ENCODE results near the gene POLA2.
"Not testable (repeated sequence)": the region's sequence is repeated elsewhere in the genome, so short reads cannot be mapped to it uniquely, and the experiment has no call there.

The POLA2 gene

GRCh38 chr11:65310215-65310614, 48.5 kb downstream of the POLA2 start:
- no peak for DNase-seq

GRCh38 chr11:65310736-65311135, 49.0 kb downstream of the POLA2 start:
- no peak for DNase-seq

DNA sequence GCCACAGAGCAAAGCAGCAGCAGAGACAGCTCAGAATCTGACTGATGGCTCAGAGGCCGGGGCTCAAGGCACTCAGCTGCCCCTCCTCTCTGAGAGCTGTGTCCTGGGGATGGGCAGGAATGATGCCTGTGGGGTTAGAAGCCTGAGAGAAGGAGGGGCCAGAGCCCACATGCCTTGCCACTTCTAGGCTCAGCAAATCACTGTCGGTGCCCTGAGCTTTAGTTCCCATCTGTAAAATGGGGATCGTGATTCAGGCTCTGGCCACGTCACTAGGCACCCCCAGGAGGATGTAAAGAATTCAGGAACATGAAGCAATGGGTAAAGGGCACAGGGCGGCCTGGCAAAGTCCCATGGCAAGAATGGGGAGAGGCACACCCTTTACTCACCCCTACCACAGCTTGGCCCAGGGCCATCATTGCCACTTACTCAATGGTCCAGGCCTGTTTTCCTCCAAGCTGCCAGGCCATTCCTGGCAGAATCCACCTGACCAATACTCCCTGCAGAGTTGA, 49.5 kb downstream of the POLA2 start:
- DNase-seq, result no peak

GRCh38 chr11:65314501-65315203, 52.9 kb downstream of the POLA2 start, which contains the start of gene CDC42EP2:
TSS of gene CDC42EP2 (plus strand) at chr11:65314866. CDS start at chr11:65320899, 6,033 bp downstream.
- peak; percentile 63 for DNase-seq

- DNase-seq, result peak; percentile 63
Measured at GRCh38 chr11:65315204-65315865, 53.6 kb downstream of the POLA2 start.

- no peak for DNase-seq
Measured at GRCh38 chr11:65315866-65316226, 54.1 kb downstream of the POLA2 start.

- DNase-seq, result no peak
Measured at GRCh38 chr11:65316227-65317024, 54.7 kb downstream of the POLA2 start.

DNA sequence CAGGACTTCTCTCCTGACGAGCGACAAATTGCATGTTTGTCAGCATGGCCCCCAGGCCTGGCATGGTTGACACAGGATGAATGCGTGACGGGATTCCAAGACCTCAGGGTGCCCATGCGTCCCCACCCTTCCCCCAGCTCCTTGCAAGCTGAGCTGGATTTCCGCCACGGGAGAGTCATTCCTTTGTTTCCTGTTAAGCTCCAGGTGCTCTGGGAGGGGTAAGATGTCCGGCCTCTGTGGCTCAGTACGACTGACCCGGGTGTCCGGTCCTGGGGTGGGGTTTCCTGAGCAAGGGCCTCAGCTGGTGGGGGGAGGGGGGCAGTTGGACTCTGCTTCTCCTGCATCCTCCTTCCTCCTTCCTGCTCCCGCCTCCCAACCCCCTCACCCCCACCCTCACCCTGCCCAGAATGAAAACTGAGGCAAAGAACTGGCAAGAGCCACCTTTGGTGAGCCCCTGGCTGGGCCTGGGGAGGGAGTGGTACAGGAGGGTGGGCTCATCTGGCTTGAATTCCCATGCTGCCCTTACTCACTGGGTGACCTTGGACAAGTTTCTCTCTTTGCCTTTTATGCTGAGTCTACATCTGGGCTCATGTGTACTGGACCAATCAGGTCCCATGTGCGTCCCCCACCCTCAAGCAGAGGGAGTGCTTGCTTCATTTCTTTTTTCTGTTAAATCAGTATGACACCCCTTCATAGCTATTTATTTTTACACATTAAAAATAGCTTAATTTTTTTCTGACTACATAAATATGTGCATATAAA, 55.4 kb downstream of the POLA2 start:
- no peak for DNase-seq

GRCh38 chr11:65320386-65321075, 58.8 kb downstream of the POLA2 start:
- DNase-seq, result no peak

DNA sequence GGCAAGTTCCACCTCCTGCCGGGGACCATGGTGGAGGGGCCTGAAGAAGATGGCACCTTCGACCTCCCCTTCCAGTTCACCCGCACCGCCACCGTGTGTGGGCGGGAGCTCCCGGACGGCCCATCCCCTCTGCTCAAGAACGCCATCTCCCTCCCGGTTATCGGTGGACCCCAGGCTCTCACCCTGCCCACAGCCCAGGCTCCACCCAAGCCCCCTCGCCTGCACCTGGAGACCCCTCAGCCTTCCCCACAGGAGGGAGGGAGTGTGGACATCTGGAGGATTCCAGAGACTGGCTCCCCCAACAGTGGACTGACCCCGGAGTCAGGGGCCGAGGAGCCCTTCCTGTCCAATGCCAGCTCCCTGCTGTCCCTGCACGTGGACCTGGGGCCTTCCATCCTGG, 59.3 kb downstream of the POLA2 start:
- DNase-seq, result no peak

DNA sequence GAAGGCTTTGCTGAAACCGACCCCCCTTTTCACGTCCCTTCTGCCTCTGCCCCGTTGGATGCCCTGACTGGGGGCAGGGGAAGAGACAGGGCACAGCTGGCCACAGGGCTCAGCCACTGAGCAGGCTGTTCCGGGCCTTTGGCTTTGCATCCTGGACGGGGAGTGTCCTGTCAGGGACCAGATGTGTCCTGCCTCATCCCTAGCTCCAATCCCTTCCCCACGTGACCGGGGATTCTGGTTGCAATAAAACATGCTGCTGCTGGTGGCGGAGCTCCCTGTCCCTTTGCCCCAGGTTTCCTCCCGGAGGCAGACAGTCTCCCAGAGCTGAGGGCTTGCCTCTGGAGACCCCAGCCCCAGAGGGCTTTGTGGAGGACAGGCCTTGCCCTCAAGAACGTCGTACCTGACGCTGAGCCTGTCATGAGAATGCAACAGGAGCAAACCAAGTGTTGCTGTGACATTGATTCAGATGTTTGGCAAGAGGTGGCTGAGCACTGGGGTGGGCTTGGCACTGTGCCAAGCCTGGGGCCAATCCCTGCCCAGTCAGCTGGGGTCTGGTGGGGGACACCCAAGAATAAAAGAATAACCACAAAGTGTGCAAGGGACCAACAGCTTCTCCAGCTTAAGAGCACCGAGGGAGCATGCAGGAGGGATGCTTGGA, 60.2 kb downstream of the POLA2 start:
- no peak for DNase-seq

GRCh38 chr11:65323813-65324212, 62.1 kb downstream of the POLA2 start:
- no peak for DNase-seq

DNA sequence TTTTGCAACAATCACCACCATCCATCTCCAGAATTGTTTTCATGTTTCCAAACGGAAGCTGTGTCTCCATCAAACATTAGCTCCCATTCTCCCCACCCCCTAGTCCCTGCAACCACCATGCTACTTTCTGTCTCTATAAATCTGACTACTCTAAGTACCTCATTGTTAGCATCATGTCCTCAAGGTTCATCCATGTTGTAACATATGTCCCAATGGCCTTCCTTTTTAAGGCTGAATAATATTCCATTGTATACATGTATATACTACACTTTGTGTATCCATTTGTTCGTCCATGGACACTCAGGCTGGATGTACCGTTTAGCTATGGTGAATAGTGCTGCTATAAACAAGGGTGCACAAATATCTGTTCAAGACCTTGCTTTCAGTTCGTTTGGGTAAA, 63.7 kb downstream of the POLA2 start:
- no peak for DNase-seq

DNA sequence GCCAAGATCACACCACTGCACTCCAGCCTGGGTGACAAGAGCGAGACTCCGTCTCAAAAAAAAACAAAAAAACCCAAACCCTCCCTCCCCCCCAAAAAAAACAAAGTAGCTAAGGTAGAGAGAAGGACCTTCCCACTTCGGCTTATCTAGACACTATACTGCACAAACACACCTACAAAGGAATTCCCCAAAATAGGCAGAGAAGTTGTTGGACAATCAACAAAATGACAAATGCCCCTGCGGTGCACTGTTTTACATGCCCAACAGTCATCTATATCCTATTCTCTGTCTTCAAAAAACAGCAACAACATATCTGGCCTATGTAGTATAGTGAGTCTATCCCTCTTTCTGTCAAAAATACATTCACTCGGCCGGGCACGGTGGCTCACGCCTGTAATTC, 65.3 kb downstream of the POLA2 start:
- DNase-seq, result no peak

DNA sequence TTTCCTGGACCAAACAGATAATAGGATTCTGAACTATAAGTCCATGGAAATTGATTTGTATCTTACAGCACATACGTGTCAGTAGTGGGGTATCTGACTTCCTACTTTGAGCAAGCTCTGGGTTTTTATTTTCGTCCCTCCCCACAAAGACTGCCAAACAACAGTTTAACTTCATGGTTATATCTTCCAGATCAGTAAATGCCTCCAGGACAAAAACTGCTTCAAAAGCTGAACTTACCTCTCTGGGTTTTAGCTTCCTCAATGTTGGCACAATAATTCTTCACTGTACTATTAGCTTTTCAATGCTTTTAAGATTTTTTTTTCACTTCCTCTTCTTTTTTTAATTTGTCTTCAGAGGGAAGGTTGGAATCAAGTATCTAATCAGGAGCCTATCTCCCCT, 67.7 kb downstream of the POLA2 start:
- no peak for DNase-seq

- peak; percentile 92 for DNase-seq
Measured at GRCh38 chr11:65329944-65330403, 68.2 kb downstream of the POLA2 start.

DNA sequence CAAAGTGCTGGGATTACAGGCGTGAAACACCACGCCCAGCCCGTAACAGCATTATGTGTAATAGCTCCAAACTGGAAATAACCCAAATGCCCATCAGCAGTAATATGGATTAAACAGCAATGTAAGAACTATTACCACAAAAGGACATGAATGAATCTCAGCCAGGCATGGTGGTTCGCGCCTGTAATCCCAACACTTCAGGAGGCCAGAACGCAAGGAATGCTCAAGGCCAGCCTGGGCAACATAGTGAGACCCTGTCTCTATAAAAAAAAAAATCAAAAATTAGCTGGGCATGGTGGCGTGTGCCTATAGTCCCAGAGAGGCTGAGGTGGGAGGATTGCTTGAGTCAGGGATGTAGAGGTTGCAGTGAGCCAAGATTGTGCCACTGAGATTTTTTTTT, 68.8 kb downstream of the POLA2 start:
- DNase-seq, result no peak

- not testable (repeated sequence) for DNase-seq
Measured at GRCh38 chr11:65332591-65332990, 70.8 kb downstream of the POLA2 start.

DNA sequence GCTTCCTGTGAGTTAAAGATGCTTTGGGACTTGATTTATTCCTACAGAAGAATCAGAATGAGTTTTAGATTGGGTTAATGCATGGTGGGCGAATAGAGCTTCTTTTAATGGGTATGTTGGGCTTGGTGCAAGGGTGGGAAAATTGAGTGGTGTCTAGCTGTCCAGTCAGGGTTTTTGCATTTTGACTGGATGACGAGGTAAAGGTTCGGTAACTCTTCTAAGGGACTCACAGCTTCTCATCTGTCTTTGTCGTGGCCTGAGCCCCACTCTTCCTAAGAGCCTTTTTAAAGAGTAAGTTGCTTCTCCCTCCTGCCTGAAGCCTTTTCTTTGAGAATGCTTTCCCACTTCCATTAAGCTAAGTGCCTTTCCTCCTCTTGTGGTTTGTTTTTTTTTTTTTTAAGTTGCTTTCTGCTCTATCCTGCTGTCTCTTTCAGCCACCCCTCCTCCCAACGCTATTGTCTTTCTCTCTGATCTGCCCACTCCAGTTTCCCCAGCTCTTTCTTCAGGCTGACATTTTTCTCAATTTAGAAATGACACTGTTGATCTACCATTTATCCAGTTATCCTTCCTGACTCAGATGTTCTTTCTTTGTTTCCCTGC, 73.0 kb downstream of the POLA2 start:
- DNase-seq, result peak; percentile 60

DNA sequence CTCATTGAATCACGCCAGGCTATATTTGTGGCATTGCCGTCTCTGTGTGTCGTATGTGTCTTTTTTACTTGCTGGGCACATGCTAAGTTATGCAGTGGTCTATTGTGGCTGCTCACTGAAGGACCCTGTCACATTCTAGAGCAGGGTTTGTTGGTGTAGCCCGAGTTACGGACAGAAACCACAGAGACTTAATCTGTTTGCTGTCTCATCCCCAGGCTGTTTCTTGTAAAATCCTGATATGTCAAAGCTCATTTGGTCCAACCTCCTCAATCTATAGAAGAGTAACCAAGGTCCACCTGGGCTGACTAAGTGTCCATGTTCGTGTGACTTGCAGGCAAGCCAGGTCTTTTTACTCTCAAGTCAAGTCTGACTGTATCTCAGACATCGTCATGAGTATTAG, 76.9 kb downstream of the POLA2 start:
- no peak for DNase-seq

- DNase-seq, result no peak
Measured at GRCh38 chr11:65340226-65340625, 78.5 kb downstream of the POLA2 start.
